ENCODE data around the gene ANKRD44.
A peak's percentile ranks its signal among the peaks of the same experiment; 100 is the strongest.
"Not testable (repeated sequence)": the region's sequence is repeated elsewhere in the genome, so short reads cannot be mapped to it uniquely, and the experiment has no call there.

The ANKRD44 gene

GRCh38 chr2:197315371-197315770, 4.8 kb upstream of the ANKRD44 start:
- DNase-seq = no peak

DNA sequence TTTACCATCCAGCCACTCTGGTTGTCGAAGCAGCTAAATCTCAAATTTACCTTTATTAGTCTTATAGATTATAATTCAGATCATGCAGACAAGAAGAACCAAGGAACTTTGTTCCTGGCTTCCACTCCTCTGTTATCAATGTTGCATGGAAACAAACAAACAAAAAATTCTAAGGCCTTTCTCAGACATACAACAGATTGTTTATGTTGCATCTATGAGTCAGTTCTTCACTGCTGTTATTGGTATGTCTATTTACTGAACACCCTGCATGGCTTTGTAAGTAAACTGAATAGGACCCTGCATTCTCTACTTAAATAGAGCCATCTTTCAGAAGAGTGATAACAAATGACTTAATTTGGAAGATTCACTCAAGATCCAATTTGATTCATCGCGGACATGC, 1.6 kb upstream of the ANKRD44 start:
- no peak for DNase-seq

GRCh38 chr2:197311421-197312033, 947 bp upstream of the ANKRD44 start:
- DNase-seq = no peak

GRCh38 chr2:197310987-197311420, 424 bp upstream of the ANKRD44 start:
- DNase-seq = no peak

DNA sequence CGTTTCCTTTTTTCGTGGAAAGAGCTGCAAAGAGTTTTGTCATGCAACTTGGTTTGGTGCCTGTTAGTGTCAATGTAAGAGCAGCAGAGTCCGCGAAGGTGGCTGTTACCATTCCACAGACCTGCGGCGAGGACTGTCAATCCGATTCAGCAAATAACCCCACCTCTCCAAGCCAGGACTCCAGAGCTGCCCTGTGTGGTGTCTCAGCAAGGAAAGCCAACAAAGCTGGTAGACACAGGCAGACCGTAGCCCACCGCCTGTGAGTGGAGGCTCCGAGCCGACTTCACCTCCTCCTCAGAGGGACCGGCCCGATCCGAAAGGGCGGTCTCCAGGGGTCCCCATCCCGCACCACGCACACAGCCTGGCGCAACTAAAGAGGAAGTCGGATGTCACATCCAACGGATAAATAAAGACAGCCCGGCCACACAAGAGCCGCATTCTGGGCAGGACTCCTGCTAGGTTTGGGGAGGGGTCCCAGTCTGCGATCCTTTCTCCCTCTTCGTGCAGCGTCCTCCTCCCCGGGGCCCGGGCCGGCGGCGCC, 819 bp downstream of the ANKRD44 start:
- DNase-seq = peak; percentile 56

- no peak for DNase-seq
Measured at GRCh38 chr2:197308996-197309690, 1.4 kb downstream of the ANKRD44 start.

- peak; percentile 31 for DNase-seq
Measured at GRCh38 chr2:197308585-197308984, 2.0 kb downstream of the ANKRD44 start.

- DNase-seq = peak; percentile 59
Measured at GRCh38 chr2:197307933-197308521, 2.6 kb downstream of the ANKRD44 start.

GRCh38 chr2:197307236-197307932, 3.2 kb downstream of the ANKRD44 start:
- DNase-seq = no peak

- DNase-seq = peak; percentile 54
Measured at GRCh38 chr2:197306696-197307040, 3.9 kb downstream of the ANKRD44 start.

GRCh38 chr2:197306024-197306695, 4.4 kb downstream of the ANKRD44 start:
- DNase-seq = no peak

DNA sequence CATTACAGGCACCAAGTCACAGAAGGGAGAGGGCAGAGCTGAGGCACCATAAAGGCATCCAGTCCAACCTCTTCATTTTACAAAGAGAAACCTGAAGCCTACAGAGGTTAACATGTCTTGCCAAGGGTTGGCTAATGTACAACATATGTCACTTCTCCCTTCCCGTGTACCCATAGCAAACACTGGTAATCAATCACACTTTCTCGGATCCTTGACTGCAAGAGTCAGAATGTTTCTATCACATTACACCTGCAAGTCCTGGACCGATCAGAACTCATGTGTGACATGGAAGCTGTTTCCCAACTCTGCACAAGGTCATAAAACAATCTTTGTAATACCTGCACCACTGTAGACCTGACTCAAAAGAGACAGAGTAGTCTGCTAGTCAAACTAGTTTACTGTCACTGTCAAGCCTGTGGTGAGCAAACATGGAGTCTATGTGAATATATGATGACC, 6.0 kb downstream of the ANKRD44 start:
- peak; percentile 30 for DNase-seq

DNA sequence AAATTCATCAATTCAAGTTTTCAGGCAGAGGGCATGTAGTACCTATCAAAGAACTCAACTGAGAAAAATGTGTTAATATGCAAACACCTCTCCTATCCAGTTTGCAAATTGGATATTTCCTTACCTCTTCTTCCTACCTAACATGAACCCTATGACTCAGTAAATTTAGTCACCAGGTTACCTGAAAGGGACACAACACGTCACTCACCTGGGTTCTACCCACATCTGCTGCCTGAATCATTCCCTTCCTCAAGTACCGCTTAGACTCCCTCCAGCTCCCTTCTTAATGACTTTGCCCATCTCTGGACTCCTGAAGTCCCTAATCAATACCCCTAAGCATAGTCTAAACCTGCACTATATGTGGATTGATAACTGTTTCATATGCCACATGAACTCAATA, 10.4 kb downstream of the ANKRD44 start:
- DNase-seq = no peak

DNA sequence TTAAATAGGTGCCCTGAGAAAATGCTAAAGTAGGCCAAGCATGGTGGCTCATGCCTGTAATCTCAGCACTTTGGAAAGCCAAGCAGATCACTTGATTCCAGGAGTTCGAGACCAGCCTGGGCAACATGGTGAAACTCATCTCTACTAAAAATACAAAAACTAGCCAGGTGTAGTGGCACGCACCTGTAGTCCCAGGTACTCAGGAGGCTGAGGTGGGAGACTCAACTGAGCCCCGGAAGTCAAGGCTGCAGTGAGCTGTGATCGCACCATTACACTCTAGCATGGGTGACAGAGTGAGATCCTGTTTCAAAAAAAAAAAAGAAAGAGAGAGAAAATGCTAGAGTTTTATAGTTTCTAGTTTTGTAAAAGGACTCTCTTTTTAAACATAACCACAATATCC, 12.0 kb downstream of the ANKRD44 start:
- DNase-seq = peak; percentile 37

- peak; percentile 33 for DNase-seq
Measured at GRCh38 chr2:197297772-197298318, 12.7 kb downstream of the ANKRD44 start.

DNA sequence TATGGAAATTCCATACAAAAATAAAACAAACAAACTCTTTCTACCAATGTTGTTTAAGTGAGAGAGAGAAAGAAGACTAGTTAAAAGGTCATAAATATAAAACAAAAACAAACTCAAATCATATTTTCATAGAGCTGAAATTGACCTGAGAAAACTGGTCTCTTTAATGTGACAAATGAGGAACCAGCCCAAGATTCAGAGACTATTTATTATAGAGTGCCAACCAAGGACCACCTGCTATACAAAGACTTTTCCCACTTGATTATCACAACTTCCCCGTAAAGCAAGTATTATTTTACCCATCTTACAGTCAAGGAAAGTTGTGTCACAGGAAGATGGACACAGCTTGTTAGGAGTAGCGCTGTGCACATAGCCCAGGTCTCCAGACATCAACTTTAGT, 13.3 kb downstream of the ANKRD44 start:
- DNase-seq = no peak

GRCh38 chr2:197296835-197297234, 13.7 kb downstream of the ANKRD44 start:
- no peak for DNase-seq

- peak; percentile 63 for DNase-seq
Measured at GRCh38 chr2:197294260-197294659, 16.3 kb downstream of the ANKRD44 start.

DNA sequence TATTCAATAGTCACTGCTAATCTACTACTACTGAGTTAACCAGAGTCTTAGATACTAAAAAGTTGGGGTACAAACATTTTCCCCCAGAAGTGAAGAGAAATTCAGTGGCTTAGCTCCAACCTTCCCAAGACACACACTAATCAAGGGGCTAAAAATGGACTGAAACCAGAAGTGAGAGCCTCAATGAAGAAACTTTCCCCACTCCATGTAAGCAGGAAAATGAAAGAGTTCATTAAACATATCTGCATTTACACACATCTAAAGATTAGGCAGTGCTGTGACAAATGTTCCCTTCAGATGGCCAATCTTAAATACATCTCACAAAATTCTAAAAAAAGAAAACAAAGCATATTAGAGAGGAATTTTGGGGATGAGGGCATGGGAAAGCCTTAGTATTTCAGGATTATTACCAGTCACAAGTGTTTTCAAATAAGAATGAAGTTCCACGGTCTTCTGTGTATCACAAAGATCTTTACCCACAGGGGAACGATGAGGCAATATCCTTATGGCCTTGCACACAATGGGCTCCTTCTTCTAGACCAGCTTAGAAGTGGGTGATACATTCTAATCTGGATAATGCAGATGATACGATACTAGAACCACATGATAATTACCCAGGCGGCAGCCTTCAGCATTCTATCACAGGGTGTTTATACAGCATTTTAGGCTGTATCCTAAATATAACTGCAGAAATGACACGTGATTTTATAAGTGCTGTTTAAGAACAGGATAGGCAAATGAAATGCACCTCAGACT, 17.1 kb downstream of the ANKRD44 start:
- peak; percentile 60 for DNase-seq

- peak; percentile 43 for DNase-seq
Measured at GRCh38 chr2:197292619-197293018, 18.0 kb downstream of the ANKRD44 start.

- DNase-seq = not testable (repeated sequence)
Measured at GRCh38 chr2:197287596-197287932, 23.0 kb downstream of the ANKRD44 start.

Measured in CD4-positive, alpha-beta T cell treated with Interleukin-12 subunit alpha and Interleukin-12 subunit beta, for 1 hour (primary cell).